T follicular helper cell (primary cell): ENCODE results near the gene ITLN1.
"Not testable (repeated sequence)": the region's sequence is repeated elsewhere in the genome, so short reads cannot be mapped to it uniquely, and the experiment has no call there.

Experiments
- DNase-seq: peaks from one replicate; pipeline ENCODE4 v3.0.0-alpha.2; 2020; ENCODE audit warnings: low read depth

Gene ITLN1

DNA sequence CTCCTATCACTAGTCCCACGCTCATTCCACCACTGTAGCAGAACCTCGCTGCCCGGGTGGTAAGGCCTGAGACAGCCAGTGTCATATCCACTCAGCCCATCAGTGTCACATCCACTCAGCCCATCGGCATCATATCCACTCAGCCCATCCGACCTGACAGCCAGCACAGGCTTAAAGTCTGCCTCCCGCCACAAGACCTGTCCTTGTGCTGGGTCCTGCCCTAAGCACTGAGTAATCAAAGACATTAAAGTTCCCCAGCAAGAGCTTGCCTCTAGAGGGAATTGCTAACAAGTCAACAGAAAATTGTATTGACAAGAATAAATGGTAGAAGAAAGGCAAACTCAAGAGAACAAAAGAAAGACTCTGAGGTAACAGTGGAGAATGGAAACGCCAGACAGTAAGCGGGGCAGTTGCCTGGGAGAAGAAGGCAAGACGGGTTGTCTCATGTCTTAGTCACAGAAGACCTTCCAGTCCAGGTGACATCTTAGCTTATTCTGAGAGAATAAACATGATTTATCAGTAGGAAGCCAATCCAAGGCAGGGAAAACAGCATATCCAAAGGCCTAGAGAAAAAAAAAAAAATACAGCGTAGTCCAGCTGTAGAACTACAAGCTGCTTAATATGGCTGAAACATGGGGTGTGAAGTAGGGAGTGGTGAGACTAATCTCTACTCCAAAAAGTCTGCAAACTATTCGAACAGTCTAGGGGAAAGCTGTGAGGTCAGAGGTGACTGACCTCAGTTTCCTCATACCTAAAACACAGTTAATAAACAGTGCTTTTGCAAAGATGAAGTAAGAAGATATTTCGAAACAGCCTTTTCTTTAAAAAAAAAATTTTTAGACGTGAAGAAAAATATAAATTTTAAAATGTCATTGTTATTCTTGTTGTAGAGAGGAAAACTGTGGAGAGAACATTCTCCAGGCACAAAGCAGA, 1.1 kb downstream of the ITLN1 start:
- DNase-seq: no peak

DNA sequence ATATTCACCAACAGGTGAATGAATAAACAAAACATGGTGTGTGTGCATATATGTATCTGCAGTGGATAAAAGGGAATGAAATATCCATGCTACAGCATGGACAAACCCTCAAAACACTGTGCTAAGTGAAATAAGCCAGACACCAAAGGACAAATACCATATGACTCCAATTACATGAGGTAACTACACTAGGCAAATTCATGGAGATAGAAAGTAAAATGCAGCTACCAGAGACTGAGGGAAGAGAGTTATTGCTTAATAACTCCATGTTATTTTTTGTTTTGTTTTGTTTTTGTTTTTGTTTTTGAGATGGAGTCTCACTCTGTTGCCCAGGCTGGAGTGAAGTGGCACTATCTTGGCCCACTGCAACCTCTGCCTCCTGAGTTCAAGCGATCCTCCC, 2.4 kb downstream of the ITLN1 start:
- DNase-seq: no peak

DNA sequence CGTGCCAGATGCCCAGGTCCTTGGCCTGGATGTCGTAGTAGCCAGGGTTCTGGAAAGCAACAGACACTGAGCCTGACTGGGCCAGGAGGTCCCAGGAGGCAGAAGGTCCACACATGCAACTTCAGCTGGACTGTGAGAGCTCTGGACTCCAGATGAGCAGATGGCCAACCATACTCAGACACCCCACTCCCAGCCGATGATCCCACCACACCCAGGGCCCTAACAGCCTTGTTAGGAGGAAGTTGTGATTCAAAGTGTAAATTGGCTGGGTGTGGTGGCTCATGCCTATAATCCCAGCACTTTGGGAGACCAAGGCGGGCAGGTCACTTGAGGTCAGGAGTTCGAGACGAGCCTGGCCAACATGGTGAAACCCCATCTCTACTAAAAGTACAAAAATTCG, 3.7 kb downstream of the ITLN1 start:
- not testable (repeated sequence) for DNase-seq

DNA sequence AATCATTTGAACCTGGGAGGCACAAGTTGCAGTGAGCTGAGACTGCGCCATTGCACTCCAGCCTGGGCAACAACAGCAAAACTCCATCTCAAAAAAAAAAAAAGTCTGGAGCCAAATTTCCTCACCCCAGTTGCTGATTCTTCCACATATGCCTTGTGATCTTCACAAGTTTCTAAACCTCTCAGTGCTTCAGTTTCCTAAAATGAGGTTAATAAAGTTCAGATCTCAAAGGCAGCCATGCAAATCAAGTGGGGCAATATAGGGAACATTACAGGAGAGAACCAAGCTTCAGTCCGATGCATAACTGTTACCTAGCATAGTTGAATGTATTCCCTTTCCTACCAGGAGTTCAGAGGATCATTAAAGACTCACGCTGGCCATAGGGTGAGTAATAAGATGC, 4.8 kb downstream of the ITLN1 start:
- no peak for DNase-seq

DNA sequence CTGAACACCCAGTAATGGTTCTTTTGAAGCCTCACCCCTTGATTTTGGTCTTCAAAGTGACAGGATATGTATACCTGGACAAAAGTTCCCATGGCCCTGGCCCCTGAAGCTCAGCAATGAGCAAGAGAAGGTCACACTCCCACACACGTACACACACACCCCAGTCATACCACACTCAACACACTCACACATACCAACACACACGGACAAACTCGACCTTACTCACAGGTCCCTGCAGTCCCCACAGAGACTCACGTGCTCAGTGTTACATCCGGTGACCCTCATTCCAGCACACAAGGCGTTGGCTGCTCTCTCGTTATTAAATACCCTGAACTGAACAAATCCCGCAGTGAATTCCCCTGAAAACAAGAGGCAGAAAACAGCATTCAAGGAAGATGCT, 5.9 kb downstream of the ITLN1 start:
- no peak for DNase-seq

DNA sequence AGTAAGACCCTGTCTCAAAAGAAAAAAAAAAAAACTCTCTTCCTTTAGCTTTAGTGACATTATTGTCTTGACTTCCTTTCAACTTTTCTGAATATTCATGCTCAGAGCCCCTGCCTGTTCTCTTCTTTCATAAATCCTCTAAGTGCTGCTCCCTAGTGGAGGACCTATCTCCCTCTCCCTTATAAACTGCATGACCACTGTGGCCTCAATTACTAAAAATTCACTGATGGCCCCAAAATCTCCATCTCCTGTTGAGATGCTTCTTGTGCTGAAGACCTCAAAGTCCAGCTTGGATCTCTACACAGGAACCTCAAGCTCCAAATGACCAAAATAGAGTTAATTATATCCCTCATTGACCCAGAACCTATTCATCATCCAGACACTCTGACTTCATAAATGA, 7.8 kb downstream of the ITLN1 start:
- DNase-seq: no peak

DNA sequence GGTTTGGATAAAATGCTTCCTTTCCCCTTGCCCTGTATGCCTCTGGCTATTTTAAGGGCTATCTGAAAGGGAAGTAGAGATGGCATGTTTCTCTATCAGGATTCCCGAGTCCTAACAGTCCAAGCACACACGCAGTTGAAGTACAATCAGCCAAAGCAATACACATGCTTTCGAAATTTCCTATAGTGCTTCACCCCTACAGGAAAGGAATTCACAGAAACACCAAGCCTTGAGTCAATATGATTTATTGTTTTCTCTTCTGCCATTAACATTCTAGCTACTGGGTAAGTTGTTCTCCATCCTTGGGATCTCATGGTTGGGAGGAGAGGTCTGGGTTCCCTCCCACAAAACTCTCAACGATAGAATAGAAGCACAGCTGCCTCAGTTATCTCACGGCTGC, 8.7 kb downstream of the ITLN1 start:
- DNase-seq: no peak

DNA sequence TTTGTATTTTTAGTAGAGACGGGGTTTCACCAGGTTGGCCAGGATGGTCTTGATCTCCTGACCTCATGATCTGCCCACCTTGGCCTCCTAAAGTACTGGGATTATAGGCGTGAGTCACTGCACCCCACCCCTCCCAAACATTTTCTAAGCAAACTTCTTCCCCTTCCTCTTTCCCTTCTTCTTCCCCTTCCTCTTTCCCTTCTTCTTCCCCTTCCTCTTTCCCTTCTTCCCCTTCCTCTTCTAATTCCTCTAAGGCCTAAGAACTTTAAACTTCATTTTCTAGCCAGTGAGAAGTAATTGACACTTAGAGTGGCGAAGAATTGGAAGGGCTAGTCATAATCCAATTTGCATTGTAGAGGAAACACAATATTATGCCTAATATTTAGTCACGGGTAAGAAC, 9.4 kb downstream of the ITLN1 start:
- not testable (repeated sequence) for DNase-seq

DNA sequence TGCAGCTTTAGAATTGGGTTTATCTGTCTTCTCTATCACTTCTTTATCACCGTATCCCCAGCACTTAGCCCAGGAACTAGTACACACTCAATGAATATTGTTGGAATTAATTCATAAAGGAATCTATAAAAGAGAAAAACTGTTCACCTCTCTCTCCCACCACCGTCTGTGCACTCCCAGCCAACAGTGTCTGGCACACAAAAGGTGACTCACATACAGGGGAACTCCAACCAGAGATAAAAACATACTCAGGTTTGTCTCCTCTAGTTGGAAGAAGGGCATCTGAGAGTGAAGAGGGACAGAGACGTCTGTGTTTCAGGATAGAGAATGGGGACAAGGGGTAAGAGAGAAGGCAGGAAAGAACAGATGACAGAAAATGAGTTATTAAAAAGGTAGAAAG, 10.0 kb downstream of the ITLN1 start:
- DNase-seq: no peak

DNA sequence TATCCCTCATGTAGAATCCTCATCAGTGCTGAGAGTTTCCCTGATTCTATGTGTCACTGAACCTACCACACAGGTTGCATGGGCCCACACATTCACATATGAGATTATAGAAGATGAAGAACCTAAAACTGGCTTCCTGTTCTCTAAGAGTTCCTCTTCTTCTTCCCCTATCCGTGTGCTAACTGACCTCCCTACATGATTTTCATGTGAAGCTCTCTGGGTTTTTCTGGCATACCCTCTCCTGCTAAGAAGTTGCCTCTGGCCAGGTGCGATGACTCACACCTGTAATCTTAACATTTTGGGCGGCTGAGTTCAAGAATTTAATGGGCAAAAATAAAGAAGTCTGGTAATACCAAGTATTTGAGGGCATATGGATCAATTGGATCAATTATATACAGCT, 16.8 kb downstream of the ITLN1 start:
- no peak for DNase-seq

DNA sequence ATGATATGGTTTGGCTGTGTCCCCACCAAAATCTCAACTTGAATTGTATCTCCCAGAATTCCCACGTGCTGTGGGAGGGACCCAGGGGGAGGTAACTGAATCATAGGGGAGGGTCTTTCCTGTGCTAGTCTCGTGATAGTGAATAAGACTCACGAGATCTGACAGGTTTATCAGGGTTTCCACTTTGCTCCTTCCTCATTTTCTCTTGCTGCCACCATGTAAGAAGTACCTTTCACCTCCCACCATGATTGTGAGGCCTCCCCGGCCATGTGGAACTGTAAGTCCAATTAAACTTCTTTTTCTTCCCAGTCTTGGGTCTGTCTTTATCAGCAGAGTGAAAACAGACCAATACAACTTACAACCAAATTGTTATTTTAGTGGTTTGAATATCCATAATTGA, 17.3 kb downstream of the ITLN1 start:
- not testable (repeated sequence) for DNase-seq

DNA sequence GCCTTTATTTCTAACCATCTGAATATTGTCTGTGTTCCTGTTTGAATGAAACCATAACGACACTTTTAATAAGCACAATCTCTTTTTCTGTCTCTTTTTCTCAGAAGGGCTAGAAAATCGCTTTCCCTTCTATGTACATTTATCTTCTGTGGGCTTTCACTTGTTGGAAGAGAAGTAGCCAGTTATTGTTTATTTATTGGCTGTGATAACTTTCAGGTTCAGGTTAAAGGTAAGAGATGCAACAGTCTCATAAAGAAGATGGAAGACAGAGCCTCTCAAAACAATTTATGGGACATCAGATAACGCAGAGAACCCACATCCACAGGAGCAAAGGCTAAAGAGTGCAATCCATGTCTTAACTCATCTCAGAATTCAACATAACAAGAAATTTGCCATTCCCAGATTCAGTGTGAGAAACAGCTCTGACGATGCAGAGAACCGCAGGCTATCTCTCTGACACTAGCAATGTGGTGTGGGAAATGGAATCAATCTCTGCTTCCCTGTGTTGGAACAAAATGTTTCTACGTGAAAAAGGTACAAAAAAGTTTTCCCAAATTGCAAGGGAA, 18.2 kb downstream of the ITLN1 start:
- no peak for DNase-seq

DNA sequence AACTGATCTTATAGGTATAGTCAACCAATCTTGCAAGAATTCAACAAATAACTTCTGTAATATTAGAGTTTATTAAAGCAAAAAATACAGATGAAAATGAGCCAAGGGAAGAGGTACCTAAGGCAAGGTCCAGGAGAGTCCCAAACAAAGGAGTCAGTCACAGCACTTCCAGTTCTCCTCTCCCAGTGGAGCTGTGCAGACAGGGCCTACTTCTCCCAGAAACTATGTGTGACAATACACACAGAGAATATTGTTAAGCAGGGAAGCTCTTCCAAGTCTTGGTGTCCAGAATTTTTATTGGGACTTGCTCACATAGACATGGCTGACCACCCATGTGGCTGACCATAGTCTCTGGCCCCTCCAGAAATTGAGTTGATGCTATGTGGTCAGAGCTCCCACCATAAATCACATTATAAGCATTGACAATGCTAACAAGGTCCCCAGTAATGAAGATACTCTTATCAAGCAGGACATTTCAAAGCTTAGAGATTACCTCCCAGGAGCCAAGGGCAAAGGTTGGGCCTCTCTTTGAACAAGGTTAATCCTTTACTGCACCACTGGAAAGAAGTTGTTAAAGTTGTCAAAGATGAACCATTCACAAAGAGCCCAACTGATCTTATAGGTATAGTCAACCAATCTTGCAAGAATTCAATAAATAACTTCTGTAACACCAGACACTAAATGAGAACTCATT, 18.8 kb downstream of the ITLN1 start:
- DNase-seq: no peak

DNA sequence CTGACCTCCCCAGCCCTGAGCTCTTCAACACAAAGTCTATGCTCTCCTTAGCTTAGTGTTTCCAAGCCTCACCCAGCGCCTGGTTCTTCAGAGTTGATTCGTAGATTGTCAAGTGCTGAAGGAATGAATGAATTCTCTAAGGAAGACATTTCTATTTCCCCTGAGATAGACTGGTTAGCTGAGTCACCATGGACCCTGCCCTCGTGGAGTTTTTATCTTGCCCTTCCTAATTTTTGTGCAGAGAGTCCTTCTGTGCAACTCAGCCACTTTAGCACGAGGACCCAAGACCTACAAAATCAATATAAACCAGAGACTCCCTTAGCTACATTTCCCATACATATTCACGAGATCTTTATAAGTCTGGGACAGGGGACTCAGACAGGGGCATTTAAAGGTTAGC, 19.6 kb downstream of the ITLN1 start:
- no peak for DNase-seq

DNA sequence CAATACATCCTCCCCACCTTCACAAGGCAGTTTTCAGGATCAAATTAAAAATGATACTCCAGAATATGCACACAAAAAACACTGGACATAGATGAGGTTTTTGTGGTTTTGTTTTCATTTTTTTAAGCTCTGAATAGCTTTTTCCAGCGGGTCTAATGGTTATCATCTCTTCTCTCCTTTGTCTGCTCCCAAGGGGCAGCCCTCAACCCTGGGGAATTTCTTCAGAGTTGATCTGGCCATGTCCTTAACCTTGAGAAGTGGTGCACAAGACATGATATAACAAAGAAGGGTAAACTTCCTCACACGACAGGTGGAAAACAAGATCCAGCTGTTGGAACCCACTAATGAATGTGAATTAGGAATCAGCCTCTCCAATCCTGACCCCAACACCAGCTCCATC, 20.8 kb downstream of the ITLN1 start:
- no peak for DNase-seq

DNA sequence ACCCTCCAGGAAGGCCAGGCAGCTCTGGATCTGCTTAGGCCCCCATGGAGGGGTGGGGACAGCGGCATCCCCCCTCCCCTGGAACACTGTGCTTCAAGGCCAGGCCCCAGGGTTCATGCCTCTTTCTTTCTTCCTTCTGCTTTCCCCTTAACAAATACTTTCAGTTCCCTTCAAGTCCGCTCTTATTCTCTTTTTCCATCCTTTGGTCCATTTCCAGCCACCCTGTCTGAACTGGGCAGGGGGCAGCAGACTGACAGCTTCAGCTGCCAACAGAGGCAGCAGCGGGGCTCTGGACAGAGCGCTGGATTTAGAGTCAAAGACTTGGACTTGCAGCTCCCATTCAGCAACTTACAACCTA, 21.2 kb downstream of the ITLN1 start:
- no peak for DNase-seq

DNA sequence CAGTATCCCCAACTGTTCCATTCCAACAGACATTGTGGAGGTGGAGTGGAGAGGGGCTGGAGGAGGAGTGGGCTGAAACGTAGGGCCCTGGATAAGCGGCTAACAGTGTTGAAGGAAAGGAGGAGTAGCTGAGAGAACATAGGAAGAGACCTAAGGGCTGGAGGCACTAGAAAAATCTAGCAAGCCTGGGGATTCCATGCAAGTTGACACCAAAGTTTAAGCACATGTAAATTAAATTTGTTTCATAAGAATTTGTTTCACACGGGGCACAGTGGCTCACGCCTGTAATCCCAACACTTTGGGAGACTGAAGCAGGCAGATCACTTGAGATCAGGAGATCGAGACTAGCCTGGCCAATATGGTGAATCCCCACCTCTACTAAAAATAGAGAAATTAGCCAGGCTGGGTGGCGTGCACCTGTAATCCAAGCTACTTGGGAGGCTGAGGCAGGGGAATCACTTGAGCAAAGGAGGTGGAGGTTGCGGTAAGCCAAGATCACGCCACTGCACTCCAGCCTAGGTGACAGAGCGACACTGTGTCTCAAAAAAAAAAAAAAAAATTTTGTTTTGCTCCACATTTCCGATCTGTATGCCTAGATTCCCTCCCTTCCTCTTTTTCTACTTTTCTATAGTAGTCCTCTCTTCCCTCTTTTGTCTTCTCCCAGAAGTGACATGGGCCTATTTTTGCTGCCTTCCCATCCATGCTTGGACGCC, 21.8 kb downstream of the ITLN1 start:
- DNase-seq: no peak

DNA sequence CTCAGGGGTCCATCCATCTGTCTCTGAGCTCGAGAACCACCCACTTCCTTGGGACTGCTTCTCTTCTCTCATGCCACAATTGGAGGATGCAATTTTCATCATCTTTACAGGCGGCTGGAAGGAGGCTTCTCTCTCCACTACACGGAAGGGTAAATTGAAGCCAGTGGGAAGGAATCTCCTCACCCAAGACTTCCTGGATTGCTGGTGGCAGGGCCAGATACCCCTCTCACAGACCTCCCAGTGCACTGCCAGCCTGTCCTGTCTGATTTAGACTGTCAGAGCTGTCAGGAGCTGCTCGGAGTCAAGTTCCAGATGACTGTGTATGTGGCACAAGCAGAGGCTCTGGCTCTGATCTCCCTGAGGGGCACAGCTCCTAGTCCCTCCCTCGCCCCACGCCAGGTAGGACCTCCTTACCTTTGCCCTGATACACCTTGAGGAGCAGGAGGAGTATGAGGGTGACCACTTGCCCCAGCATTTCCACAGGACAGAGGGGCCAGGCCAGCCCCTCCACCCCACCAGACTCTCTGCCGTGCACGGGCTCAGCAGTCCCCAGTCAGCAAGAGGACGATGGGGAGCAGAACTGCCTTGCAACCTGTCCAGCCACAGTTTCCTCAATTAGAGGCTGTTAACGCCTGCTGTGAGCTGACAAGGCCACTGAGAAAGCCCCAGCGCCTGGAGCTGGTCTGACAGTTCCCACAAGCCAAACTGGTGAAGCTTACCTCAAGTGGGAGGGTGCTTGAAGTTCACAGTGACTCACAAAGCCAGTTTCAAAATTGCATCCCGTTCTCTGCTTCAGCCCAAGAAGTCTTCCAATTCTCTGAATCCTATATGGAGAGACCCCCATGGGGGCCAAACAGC, 22.5 kb downstream of the ITLN1 start, which contains the start of gene CD244:
Gene CD244, minus strand, starts transcription at position 685 of the 858 bp plus-strand sequence. Its CDS starts 210 bp downstream, at position 475.
- no peak for DNase-seq

DNA sequence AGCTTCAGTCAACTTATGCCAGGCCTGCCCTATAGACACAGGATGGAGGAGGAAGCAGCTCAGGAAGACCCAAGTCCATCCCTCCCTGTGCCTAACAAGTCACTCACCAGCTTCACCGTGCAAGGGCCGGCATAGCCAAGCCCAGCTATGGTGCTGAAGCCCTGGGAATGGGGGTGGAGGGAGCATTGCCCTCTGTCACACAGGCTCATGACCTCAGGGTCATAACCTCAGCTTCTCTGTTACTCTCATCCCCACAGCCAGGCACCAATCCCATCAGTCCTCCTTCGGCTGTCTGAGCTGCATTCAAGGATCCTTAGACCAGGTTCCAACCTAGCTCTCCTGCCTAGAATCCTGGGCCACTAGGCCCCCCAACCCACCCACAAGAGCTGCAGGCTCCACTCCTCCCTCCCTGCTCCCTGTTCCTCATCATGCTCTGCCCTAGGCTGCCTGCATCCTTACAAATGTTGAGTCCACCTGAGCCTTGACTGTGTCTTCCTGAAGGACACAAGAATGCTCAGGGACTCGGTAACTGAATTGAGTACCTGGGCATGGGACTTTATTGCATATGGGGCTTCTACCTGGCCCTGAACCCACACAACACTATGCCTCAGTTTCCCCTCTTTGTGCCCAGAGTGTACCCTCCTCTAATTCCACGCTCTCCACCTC, 24.0 kb downstream of the ITLN1 start:
- no peak for DNase-seq

DNA sequence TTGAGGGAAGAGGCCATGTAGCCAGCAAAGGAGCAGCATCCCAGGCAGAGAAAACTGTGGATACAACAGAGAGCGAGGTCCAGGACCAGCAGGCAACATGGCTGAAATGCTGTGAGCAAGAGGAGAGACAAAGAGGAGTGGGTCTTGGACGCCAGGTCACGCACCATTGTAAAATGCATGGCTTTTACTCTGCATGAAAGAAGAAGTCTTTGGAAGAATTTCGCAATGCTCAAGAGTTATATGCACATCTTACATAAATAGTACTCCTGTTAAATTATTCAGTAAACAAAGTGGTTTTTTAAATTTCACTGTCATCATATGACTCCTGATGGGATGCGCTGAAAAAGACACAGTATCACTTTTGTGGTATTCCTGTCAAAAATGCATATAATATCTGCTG, 25.8 kb downstream of the ITLN1 start:
- no peak for DNase-seq

DNA sequence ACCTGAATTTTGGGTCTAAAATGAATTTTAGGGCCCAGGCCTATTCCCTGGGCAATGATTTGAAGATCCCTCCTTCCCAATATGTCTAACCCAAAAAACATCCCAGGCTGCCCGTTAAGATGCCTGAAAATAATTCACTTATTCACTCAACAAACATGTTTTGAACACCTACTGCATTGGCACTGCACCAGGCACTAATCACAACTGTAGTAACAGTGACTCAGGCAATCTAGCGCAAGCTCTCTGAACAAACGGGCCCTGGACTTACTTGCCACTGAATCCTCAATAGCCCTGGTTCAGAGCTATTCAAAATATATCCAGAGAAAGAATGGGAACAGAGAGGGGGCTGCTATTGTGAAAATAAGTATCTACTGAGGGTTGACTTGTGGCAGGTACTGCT, 26.5 kb downstream of the ITLN1 start:
- no peak for DNase-seq
